ENCODE measurements around the gene TUB.

The TUB gene

DNA sequence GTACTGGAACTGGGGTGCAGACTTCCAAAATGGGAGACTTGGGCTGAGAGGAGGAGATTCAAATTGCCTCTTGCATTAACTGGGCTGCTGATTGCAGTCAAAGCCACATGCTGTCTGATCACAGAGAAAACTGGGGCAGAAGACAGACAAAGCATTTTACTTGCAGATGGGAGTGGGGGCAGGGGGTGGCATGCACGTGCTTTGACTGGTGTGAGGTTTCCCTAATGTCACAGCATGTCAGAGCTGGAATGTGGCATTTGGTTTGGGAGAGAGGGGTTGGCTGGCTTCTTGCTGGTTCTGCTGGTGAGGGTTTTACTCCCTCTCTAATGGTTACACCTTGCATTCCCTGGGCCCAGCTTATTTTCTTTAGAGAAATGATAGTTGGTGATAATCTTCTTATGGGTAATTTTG, 2.9 kb downstream of the TUB start:
- CTCF ChIA-PET = interaction anchor here (0.9 kb wide), 1 partner anchor 15 kb away, joined by 3 read pairs; no protein-coding TSS in a partner anchor

GRCh38 chr11:8084352-8084751, 3.3 kb downstream of the TUB start:
- TF ChIP-seq, protein P1, sequence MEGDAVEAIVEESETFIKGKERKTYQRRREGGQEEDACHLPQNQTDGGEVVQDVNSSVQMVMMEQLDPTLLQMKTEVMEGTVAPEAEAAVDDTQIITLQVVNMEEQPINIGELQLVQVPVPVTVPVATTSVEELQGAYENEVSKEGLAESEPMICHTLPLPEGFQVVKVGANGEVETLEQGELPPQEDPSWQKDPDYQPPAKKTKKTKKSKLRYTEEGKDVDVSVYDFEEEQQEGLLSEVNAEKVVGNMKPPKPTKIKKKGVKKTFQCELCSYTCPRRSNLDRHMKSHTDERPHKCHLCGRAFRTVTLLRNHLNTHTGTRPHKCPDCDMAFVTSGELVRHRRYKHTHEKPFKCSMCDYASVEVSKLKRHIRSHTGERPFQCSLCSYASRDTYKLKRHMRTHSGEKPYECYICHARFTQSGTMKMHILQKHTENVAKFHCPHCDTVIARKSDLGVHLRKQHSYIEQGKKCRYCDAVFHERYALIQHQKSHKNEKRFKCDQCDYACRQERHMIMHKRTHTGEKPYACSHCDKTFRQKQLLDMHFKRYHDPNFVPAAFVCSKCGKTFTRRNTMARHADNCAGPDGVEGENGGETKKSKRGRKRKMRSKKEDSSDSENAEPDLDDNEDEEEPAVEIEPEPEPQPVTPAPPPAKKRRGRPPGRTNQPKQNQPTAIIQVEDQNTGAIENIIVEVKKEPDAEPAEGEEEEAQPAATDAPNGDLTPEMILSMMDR (IDR thresholded peaks at IDR 0.05; ENCODE audit: control extremely low read depth, extremely low read depth, low read depth, missing control alignments) = no peak
- ChIA-PET CTCF (interaction anchor here (0.9 kb wide), 1 partner anchor 15 kb away, joined by 3 read pairs; no protein-coding TSS in a partner anchor), POLR2A (no interaction called here)
- DNase-seq (ENCODE audit: extremely low spot score) = no peak

More for the DNA sequence above, 2.9 kb downstream of the TUB start:
- POLR2A ChIA-PET = no interaction called here
- no peak for DNase-seq (ENCODE audit: extremely low spot score)
- TF ChIP-seq, protein P1 (IDR thresholded peaks at IDR 0.05; ENCODE audit: control extremely low read depth, extremely low read depth, low read depth, missing control alignments) = no peak

- ChIA-PET POLR2A (no interaction called here), CTCF (interaction anchor here (1.3 to 9.2 kb wide), 3 partner anchors 15 to 52 kb away, joined by 4 to 124 read pairs (median 5); no protein-coding TSS in a partner anchor)
- TF ChIP-seq, protein P1 (IDR thresholded peaks at IDR 0.05; ENCODE audit: control extremely low read depth, extremely low read depth, low read depth, missing control alignments) = no peak
- no peak for DNase-seq (ENCODE audit: extremely low spot score)
These were observed 4.1 kb downstream of the TUB start for GRCh38 chr11:8085011-8085645.

DNA sequence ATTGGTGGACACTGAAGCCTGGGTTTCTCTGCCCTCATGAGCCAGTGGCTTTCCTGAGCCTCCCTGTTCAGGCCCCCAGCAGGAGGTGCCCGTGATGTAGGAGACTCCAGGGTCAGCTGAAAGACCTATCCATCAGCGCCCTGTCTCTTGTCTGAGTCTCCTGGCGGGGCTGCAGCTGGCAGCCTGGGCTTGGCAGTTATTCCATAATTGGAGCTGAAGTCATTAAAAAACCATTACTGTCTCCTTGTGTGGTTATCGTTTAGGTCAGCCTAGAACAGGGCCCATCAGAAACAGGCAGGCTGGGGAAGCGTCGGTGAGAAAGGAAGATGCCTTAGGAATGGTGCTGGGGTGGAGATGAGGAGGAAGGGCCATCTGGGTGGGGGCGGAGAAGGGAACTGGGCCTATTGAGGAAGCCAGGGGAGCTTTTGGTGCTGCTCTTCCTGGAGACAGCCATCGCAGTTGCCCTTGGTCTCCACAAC, 5.0 kb downstream of the TUB start:
- TF ChIP-seq, protein P1 (IDR thresholded peaks at IDR 0.05; ENCODE audit: control extremely low read depth, extremely low read depth, low read depth, missing control alignments) = no peak
- POLR2A ChIA-PET = no interaction called here
- no peak for DNase-seq (ENCODE audit: extremely low spot score)
- CTCF ChIA-PET = interaction anchor here (1.2 to 19.1 kb wide), 5 partner anchors 14 to 80 kb away, joined by 3 to 408 read pairs (median 5); no protein-coding TSS in a partner anchor

DNA sequence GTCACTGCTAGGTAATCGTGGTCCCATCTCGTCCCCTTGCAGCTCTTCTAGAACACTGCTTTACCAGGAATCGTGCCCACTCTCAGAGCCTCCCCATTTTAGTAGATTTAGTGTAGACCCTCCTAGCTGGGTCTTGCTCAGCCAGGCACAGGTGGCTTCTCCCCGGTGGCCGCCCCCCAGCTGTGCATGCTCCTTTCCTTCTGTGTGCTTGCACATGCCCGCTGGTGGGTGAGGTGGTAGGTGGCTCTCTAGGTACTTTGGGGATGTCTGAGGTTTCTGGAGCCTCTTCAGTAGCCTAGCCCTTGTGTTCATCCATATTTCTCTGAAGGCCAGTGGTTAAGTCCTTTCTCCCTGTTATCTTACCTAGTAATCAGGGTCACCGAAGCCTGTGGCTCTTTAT, 5.6 kb downstream of the TUB start:
- TF ChIP-seq, protein P1 (IDR thresholded peaks at IDR 0.05; ENCODE audit: control extremely low read depth, extremely low read depth, low read depth, missing control alignments) = no peak
- ChIA-PET POLR2A (no interaction called here), CTCF (interaction anchor here (1.2 to 19.1 kb wide), 5 partner anchors 13 to 80 kb away, joined by 3 to 408 read pairs (median 5); no protein-coding TSS in a partner anchor)
- DNase-seq (ENCODE audit: extremely low spot score) = no peak

- POLR2A ChIA-PET = no interaction called here
These were observed 6.2 kb downstream of the TUB start for GRCh38 chr11:8087185-8087584.

More at GRCh38 chr11:8087185-8087584, 6.2 kb downstream of the TUB start:
- DNase-seq (ENCODE audit: extremely low spot score) = no peak
- CTCF ChIA-PET = interaction anchor here (1.2 to 19.1 kb wide), 8 partner anchors 9 to 81 kb away, joined by 3 to 408 read pairs (median 9); no protein-coding TSS in a partner anchor
- TF ChIP-seq, protein P1 (IDR thresholded peaks at IDR 0.05; ENCODE audit: control extremely low read depth, extremely low read depth, low read depth, missing control alignments) = no peak

Data from GM10248 (cell line).